GM19467 (cell line): Measurements from ENCODE around the gene DHRS4.

ENCODE experiments used
- ATAC-seq: cut with Tn5 transposase; IDR thresholded peaks from one replicate; pipeline ENCODE4 v1.9.1; 2021; ENCODE audit warnings: mild to moderate bottlenecking, moderate library complexity; ENCODE audit not compliant: unreplicated experiment

Gene DHRS4

DNA sequence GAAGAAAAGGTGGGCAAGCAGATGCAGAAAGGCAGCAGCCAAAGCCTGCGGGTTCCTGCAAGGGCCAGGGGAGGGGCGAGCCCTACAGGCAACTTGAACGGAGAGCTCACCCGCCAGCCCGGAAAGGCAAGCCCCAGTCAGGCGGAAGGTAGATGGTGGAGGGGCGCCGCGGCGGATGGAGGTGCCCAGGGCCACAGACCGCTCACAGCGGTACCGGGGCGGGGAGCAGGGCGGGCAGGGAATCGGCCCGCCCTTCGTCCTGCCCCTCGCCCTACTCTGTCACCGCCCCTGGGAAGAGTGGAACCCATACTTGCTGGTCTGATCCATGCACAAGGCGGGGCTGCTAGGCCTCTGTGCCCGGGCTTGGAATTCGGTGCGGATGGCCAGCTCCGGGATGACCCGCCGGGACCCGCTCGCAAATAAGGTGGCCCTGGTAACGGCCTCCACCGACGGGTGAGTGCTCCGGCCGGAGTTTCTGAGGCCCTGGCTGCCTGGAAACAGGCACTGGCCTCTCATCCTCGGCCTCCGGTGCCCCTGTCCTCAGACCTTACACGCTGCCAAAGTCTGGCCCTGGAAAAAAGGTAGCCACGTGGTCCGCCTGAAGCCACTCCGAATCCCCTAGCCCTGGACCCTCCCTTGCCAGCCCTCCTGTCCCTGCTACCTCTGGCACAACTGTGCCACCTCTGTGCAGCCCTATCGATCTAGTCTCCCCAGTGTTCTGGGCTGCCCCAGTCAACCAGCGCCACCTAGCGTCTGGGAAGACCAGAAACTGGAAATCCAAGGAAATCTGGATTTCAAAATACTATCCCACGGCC lies at the start of gene DHRS4:
Gene DHRS4 (plus strand): TSS at position 307 of the 815 bp plus-strand sequence. CDS start 19 bp downstream, at position 326.
- ATAC-seq, result peak; percentile 79

DNA sequence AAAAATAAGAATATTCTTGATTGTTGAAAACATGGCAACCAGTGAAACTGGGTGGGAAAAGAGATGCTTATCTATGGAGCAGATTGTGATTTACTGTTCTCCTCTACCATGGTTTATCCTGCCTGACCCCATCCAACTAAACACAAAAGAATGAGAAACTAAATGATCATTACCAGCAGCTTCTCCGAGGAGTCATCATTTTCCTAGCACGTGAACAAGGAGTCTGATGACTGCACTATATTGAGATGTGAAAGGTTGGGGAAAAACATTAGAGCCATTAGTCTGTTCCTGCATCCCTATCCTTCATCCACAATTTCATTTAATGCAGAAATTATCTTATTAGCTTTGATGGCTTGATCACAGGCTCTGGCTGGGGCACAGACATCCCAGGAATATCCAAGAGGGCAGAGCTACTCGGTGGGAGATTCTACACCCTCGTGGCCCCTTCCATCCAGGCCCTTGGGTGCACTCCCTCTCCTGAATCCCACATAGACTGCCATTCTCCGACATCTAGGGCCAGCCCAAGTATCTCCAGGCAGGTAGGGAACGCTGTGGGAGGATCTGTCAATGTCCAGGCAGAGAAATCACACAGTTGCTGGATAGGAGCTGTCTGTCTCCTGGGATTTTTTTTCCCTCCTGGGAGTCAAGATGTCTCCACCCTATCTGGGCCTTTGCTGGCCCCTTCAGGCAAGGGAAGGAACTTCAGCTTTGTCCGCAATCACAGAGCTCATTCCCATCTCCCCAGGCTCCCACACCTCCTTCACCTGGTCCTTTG lies 43.3 kb upstream of the DHRS4 start:
- no peak for ATAC-seq

DNA sequence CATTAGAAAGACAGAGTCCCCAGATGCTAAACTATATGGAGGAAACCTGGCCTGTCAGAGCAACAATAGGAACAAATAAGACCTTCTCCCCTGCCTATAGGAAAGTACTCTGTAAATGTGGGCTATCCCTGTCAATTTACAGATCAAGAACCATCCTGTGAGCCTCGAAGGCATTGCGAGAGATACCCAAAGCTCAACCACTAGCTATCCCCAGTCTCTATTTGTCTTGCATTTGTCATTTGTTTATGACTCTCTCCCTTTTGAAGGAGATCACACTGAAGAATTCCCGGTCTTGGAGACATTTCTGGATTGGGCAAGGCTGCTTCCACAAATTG lies 42.7 kb upstream of the DHRS4 start:
- no peak for ATAC-seq

GRCh38 chr14:23915559-23915958 lies 38.0 kb upstream of the DHRS4 start:
- ATAC-seq, result no peak

DNA sequence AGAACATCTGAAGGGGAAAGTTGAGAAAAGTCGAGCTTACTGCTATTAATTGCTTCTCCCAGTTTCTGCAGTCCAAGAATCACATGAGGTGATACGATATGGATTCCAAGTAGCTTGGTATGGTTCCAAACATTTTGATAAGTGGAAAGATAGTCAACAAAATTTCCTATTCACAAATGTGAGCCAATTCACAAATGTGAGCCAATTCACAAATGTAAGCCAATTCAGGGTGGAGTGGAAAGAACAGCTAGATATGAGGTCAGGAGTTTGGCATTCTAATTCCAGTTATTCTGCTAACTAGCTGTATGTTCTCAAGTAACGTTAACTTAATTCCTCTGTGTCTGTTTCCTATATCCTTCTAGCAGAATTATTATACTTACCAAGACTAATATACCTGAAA lies 37.6 kb upstream of the DHRS4 start:
- no peak for ATAC-seq

- ATAC-seq, result no peak
These were observed 37.1 kb upstream of the DHRS4 start for GRCh38 chr14:23916446-23916845.

DNA sequence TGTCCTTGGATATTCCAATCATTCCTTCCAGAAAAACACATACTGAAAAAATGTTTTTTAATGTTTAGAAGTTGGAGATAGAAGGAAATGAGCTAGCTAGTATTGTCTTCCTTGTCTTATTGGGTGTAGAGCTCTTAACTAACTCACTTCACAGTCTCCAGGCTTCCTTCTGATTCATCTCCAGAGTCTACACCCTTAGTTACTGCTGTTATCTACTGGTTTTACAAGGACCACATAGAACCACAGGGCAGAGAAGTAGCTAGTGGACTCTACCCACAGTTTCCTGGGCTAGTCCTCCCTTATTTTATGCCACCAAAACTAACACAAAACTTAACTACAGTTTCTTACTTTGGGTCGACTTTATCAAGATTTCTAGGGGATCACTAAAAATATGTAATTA lies 31.0 kb upstream of the DHRS4 start:
- ATAC-seq, result no peak

DNA sequence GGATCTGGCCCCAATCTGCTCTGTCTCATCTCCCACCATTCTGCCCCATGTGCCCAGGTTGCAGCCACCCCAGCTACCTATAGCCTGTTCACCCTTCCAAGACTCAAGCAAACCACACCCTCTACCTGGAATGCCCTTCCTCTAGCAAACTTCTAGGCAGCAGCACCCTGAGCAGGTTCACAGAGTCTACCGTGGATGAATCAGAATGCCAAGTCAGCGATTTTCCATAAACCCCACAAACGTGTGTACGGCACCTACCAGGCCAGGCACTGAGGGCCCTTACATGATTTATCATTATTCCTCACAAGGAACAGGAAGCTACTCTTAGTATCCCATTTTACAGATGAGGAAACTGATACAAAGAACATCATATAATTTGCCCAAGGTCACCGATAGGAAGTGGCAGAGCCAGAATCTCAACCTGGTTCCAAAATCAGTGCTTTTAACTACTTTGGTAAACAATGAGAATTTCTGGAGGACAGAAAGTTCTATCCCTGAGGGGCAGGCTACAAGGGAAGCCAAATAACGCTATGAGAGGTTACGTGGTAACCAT lies 28.0 kb upstream of the DHRS4 start:
- no peak for ATAC-seq

DNA sequence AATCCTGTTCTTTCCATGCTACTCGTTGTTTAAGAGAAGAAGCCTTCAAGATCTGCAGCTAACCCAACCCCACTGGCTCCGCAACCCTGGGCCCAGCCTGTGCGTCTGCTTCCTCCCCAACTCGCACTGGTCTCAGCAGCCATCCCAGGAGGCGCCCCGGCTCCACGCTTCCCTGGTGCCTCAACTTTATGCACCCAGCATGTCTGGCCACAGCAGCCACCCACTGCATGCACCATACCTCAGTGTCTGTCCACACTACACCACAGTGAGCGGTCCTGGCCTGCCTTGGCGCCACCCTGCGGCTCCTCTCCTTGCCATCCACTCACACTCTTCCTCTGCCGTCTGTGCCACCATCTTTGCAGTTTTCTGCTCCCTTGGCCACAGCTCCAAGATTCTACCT lies 27.0 kb upstream of the DHRS4 start:
- ATAC-seq, result no peak

DNA sequence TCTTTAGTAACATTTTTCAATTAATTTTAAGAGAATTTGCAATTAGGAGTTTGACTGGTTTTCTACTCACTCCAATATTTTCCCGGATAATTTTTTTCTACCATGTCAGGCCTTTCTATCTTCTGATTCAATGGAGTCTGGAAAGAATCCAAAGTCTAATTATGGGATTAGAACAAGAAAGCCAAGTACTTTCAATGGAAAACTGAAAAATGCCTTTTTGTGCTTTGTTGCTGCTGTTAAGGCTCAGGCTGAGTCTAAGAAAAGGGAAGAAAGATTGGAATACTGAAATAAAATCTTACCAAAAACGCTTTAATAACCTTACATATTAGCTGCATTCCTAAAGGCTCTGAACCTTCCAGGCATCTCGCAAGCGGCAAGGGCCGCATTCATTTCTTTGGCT lies 24.4 kb upstream of the DHRS4 start:
- no peak for ATAC-seq

GRCh38 chr14:23929822-23930294 lies 23.7 kb upstream of the DHRS4 start:
- peak; percentile 81 for ATAC-seq

DNA sequence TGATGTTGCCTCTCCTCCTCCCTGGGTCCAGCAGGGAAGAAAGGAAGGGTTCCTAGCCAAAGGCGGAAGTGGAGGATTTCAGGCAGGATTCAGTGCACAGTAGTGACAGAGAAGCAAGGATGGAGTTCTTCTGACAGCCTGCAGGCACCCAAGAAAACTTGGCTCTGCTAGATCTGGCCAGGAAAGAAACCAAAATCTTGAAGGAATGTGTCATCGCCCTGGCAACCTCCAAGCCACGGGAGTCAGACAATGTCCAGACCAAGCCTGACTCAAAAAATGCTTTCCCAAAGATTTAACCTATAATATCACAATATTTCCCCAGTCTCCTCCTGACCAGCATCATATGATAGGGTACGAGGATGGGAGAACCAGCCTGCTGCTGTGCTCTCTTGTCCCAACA lies 22.8 kb upstream of the DHRS4 start:
- ATAC-seq, result no peak

DNA sequence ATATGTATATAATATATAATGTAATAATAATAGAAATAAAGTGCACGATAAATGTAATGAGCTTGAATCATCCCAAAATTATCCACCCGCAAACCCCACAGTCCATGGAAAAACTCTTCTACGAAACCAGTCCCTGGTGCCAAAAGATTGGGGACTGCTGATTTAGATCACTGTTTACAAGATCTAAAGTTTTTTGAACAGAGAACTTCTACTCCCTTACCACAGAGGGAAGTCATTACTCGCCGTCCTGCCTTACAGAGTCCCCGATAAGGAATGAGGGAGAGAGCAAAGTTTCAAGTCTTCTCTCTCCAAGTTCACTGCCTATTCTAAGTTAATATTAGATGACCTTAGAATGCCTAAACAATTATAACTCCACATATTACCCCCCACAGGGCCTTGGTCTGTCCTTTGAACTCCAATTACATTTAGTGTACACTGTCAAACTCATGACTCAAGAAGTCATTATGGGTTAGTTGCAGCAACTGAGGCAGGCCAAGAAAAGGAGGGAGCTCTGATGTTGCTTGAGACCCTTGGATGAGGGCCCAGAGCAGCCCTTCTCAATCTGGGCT lies 21.8 kb upstream of the DHRS4 start:
- ATAC-seq, result no peak

DNA sequence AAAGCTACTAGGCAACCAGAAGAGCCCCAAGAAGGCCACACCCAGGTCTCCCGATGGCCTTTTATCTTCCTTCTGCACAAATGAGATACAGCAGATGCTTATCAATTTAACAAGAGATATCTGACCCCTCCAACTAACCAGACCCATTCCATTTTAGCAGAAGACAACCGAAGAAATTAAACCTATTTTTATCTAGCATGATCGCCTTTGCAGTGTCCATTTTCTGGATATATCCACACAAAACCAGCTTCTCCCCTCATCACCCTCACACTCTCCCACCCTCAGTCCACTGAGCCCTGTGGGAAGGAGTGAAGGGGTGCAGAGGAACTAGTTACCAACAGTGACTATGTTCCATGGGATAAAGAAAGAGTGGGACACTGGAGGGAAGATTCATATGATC lies 20.9 kb upstream of the DHRS4 start:
- no peak for ATAC-seq

- no peak for ATAC-seq
These were observed 20.3 kb upstream of the DHRS4 start for GRCh38 chr14:23933108-23933741.

- ATAC-seq, result no peak
These were observed 19.8 kb upstream of the DHRS4 start for GRCh38 chr14:23933742-23934128.

GRCh38 chr14:23935158-23935557 lies 18.4 kb upstream of the DHRS4 start:
- ATAC-seq, result no peak

- ATAC-seq, result no peak
These were observed 17.3 kb upstream of the DHRS4 start for GRCh38 chr14:23936084-23936829.

DNA sequence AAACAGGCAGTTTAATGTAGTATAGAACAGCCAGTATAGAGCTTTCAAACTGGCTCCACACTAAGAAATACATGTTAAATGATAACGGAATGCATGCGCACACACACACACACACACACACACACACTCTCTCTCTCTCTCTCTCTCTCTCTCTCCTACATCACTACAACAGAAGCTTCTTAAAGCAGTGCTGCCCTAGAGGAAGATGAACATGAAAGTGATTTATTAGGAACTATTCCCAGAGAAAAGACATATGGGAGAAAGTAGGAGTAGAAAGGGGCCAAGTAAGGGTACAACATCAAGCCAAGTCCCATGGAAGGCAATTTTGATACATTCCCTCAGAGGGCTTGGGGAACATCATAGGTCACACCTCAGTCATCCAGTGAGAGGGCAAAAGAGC lies 16.4 kb upstream of the DHRS4 start:
- no peak for ATAC-seq

DNA sequence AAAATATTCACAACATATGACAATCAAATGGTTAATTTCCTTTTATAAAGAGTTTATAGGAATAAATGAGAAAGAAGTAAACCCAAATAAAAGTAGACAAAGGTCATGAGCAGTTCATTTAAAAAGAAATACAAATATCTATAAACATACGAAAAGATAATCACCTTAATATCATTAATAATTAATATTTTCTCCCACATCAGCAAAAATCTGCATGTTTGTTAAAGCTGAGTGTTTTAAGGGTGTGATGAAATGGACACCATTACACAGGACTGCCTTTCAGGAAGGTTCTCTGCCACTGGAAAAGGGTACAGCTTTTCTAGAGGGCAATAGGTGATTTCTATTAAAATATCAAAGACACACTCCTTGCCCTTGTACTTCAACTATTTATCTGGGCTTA lies 14.7 kb upstream of the DHRS4 start:
- ATAC-seq, result no peak
